ENCODE data around the gene COL9A2.

COL9A2 gene

GRCh38 chr1:40313329-40313957, 3.6 kb downstream of the COL9A2 start:
- no peak for TF ChIP-seq CTCF (conservative IDR thresholded peaks at IDR 0.05; ENCODE audit: low read length)
- DNase-seq (ENCODE audit: low read depth) = peak; percentile 53
- no peak overlapping the region for H3K4me3 ChIP-seq (ENCODE audit: low read length)

- H3K4me3 ChIP-seq (ENCODE audit: low read length) = no peak overlapping the region
- DNase-seq (ENCODE audit: low read depth) = no peak
- TF ChIP-seq CTCF (conservative IDR thresholded peaks at IDR 0.05; ENCODE audit: low read length) = no peak
Measured at GRCh38 chr1:40312238-40313205, 4.6 kb downstream of the COL9A2 start.

- H3K4me3 ChIP-seq (ENCODE audit: low read length) = no peak overlapping the region
- no peak for DNase-seq (ENCODE audit: low read depth)
- no peak for TF ChIP-seq CTCF (conservative IDR thresholded peaks at IDR 0.05; ENCODE audit: low read length)
Measured at GRCh38 chr1:40311692-40312091, 5.4 kb downstream of the COL9A2 start.

DNA sequence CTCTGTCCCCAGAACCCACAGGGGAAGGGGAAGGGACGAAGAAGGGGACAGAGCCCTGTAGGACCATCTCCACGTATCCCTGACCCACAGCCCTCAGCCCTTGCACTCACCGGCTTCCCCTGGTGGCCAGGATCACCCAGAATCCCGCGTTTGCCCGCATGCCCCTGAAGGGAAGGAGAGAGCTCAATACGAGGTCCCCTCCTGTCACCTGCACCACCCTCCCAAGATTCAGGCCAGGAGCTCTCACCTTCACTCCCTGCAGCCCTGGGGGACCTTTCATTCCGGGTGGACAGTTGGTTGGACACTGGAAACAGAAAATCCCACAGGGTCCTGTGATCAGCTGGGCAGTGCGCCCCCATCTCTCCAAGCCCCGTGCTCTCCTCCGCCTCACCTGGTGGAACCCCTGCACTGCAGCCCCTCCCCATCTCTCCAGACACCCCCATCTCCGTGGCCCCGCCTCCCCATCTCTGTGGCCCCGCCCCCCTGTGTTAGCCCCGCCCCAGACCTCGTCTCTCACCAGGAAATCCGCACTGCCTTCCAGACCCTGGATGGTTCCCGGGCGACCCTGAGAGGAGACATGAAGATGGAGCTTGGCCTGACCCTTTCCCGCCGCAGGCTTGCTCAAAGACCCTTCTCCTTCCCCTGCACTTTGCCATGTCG, 6.0 kb downstream of the COL9A2 start:
- no peak overlapping the region for H3K4me3 ChIP-seq (ENCODE audit: low read length)
- no peak for DNase-seq (ENCODE audit: low read depth)
- TF ChIP-seq CTCF (conservative IDR thresholded peaks at IDR 0.05; ENCODE audit: low read length) = no peak

DNA sequence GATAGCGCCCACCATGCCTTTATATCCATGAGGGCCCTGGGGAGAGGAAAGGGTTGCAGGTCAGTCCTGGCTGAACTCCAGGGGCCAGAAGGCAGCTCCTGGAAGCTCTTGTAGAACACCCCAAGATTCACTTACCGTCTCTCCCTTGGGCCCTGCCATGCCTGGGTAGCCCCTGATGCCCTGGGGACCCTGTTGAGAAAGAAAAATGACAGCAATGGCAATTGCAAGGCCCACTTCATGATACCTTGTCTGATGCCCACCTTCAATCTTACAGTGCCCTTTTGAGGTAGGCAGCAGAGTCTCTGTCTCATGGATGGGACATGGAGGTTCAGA, 7.0 kb downstream of the COL9A2 start:
- no peak for TF ChIP-seq CTCF (conservative IDR thresholded peaks at IDR 0.05; ENCODE audit: low read length)

GRCh38 chr1:40309374-40310128, 7.5 kb downstream of the COL9A2 start:
- DNase-seq (ENCODE audit: low read depth) = no peak
- no peak overlapping the region for H3K4me3 ChIP-seq (ENCODE audit: low read length)
- TF ChIP-seq CTCF (conservative IDR thresholded peaks at IDR 0.05; ENCODE audit: low read length) = no peak

More for the DNA sequence above, 7.0 kb downstream of the COL9A2 start:
- no peak for DNase-seq (ENCODE audit: low read depth)
- no peak overlapping the region for H3K4me3 ChIP-seq (ENCODE audit: low read length)
